Brain microvascular endothelial cell (primary cell): ENCODE data around the gene IL12RB1.

Source experiments
- DNase-seq: peaks from one replicate; pipeline ENCODE4 v3.0.0-alpha.2; 2020
- H3K27ac ChIP-seq: fragments of 250-450 bp; sonication (Bioruptor Pico); 2 replicates; pipeline ENCODE4 v1.5.1; 2020; ENCODE audit warnings: mild to moderate bottlenecking, moderate library complexity
- H3K27me3 ChIP-seq: fragments of 250-450 bp; sonication (Bioruptor Pico); replicated peaks from 2 replicates; pipeline ENCODE4 v1.5.1; 2020; ENCODE audit warnings: mild to moderate bottlenecking
- H3K36me3 ChIP-seq: fragments of 250-450 bp; sonication (Bioruptor Pico); replicated peaks from 2 replicates; pipeline ENCODE4 v1.5.1; 2020; ENCODE audit warnings: mild to moderate bottlenecking
- H3K4me3 ChIP-seq: 2 replicates; pipeline ENCODE4 v1.5.1; 2011; ENCODE audit warnings: low read depth, mild to moderate bottlenecking, control low read depth, low read length, moderate library complexity
- CTCF ChIP-seq: IDR thresholded peaks from 2 replicates; pipeline ENCODE4 v1.5.1; 2011; ENCODE audit warnings: low read depth, mild to moderate bottlenecking, moderate library complexity, low read length, control low read depth, inconsistent platforms; ENCODE audit errors: missing control alignments
- in situ Hi-C: cut with HindIII; loops from 2 replicates; pipeline ENCODE4 v1.10.0; 2017; ENCODE audit warnings: low sequenced_read_pairs, low pct_ligation_motif_present

IL12RB1 gene

GRCh38 chr19:18128044-18128443 is 41.3 kb upstream of the IL12RB1 start:
- Histone ChIP-seq H3K27me3 (no peaks in the 10 kb centered on the region), H3K27ac (no peak overlapping the region), H3K36me3 (peaks cover 9% of the 10 kb centered on the region), H3K4me3 (no peak overlapping the region)
- TF ChIP-seq CTCF = no peak
- in situ Hi-C loops = no loop called here
- no peak for DNase-seq

- H3K27ac ChIP-seq = no peak overlapping the region
- in situ Hi-C loops = no loop called here
- no peak overlapping the region for H3K4me3 ChIP-seq
- no peaks in the 10 kb centered on the region for H3K27me3 ChIP-seq
- peaks cover 5% of the 10 kb centered on the region for H3K36me3 ChIP-seq
- no peak for TF ChIP-seq CTCF
- no peak for DNase-seq
Observed at GRCh38 chr19:18126097-18126496, 39.4 kb upstream of the IL12RB1 start.

GRCh38 chr19:18123819-18124218 is 37.1 kb upstream of the IL12RB1 start:
- H3K27me3 ChIP-seq = no peaks in the 10 kb centered on the region
- H3K27ac ChIP-seq = no peak overlapping the region
- no peak overlapping the region for H3K4me3 ChIP-seq
- no peak for TF ChIP-seq CTCF
- H3K36me3 ChIP-seq = no peaks in the 10 kb centered on the region
- no peak for DNase-seq
- in situ Hi-C loops = no loop called here

- H3K4me3 ChIP-seq = no peak overlapping the region
- no peaks in the 10 kb centered on the region for H3K27me3 ChIP-seq
- H3K36me3 ChIP-seq = no peaks in the 10 kb centered on the region
- H3K27ac ChIP-seq = no peak overlapping the region
- DNase-seq = no peak
- no peak for TF ChIP-seq CTCF
- in situ Hi-C loops = no loop called here
Observed at GRCh38 chr19:18122860-18123795, 36.4 kb upstream of the IL12RB1 start.

GRCh38 chr19:18122424-18122823 is 35.7 kb upstream of the IL12RB1 start:
- Histone ChIP-seq H3K4me3 (no peak overlapping the region), H3K36me3 (no peaks in the 10 kb centered on the region), H3K27me3 (no peaks in the 10 kb centered on the region), H3K27ac (no peak overlapping the region)
- no peak for DNase-seq
- in situ Hi-C loops = no loop called here
- TF ChIP-seq CTCF = no peak
